T-helper 2 cell treated with Interferon-gamma antibody and Interleukin-4, amounts not matched to agents 5 μg/mL and 100 μg/mL, for 36 hours (primary cell): ENCODE results near the gene PDK4.

Source experiments
- DNase-seq: peaks from one replicate; pipeline ENCODE4 v3.0.0; 2021; ENCODE audit warnings: low spot score
- H3K27ac Mint-ChIP-seq: one replicate; pipeline ENCODE4 v1.8.0; 2021; ENCODE audit warnings: mild to moderate bottlenecking, mixed read lengths
- H3K27me3 Mint-ChIP-seq: one replicate; pipeline ENCODE4 v1.8.0; 2021; ENCODE audit warnings: low read depth, mixed read lengths
- H3K36me3 Mint-ChIP-seq: one replicate; pipeline ENCODE4 v1.8.0; 2021; ENCODE audit warnings: low read depth, mixed read lengths
- H3K4me1 Mint-ChIP-seq: one replicate; pipeline ENCODE4 v1.8.0; 2021; ENCODE audit warnings: low read depth, mixed read lengths
- H3K4me3 Mint-ChIP-seq: one replicate; pipeline ENCODE4 v1.8.0; 2022; ENCODE audit warnings: mild to moderate bottlenecking, moderate library complexity, mixed read lengths
- H3K9me3 Mint-ChIP-seq: one replicate; pipeline ENCODE4 v1.8.0; 2021; ENCODE audit warnings: mixed read lengths

The PDK4 gene

GRCh38 chr7:95594185-95594584, 2.1 kb downstream of the PDK4 start:
- Mint-ChIP-seq H3K4me3 (no peak overlapping the region), H3K4me1 (peaks cover 1% of the 10 kb centered on the region), H3K27me3 (peaks cover 29% of the 10 kb centered on the region), H3K27ac (no peak overlapping the region), H3K36me3 (no peaks in the 10 kb centered on the region), H3K9me3 (no peaks in the 10 kb centered on the region)
- DNase-seq, result no peak

GRCh38 chr7:95593343-95593742, 3.0 kb downstream of the PDK4 start:
- Mint-ChIP-seq H3K4me1 (peaks cover 1% of the 10 kb centered on the region), H3K4me3 (no peak overlapping the region), H3K9me3 (no peaks in the 10 kb centered on the region), H3K36me3 (no peaks in the 10 kb centered on the region), H3K27ac (no peak overlapping the region), H3K27me3 (peaks cover 29% of the 10 kb centered on the region)
- DNase-seq, result no peak

- Mint-ChIP-seq H3K4me3 (no peak overlapping the region), H3K36me3 (no peaks in the 10 kb centered on the region), H3K4me1 (peaks cover 1% of the 10 kb centered on the region)
Observed at GRCh38 chr7:95592570-95592969, 3.7 kb downstream of the PDK4 start.

GRCh38 chr7:95590387-95591248, 5.7 kb downstream of the PDK4 start:
- Mint-ChIP-seq H3K4me1 (peaks cover under 1% of the 10 kb centered on the region), H3K36me3 (no peaks in the 10 kb centered on the region), H3K4me3 (no peak overlapping the region), H3K9me3 (no peaks in the 10 kb centered on the region), H3K27ac (no peak overlapping the region), H3K27me3 (peaks cover 9% of the 10 kb centered on the region)
- DNase-seq, result no peak

More at GRCh38 chr7:95592570-95592969, 3.7 kb downstream of the PDK4 start:
- no peak for DNase-seq
- Mint-ChIP-seq H3K27ac (no peak overlapping the region), H3K9me3 (no peaks in the 10 kb centered on the region), H3K27me3 (peaks cover 24% of the 10 kb centered on the region)

GRCh38 chr7:95589766-95590165, 6.5 kb downstream of the PDK4 start:
- Mint-ChIP-seq H3K4me3 (no peak overlapping the region), H3K27ac (no peak overlapping the region), H3K27me3 (peaks cover 3% of the 10 kb centered on the region), H3K9me3 (no peaks in the 10 kb centered on the region), H3K4me1 (no peaks in the 10 kb centered on the region), H3K36me3 (no peaks in the 10 kb centered on the region)
- DNase-seq, result no peak

- H3K27me3 Mint-ChIP-seq, result peaks cover 2% of the 10 kb centered on the region
- DNase-seq, result no peak
- no peaks in the 10 kb centered on the region for H3K4me1 Mint-ChIP-seq
- H3K36me3 Mint-ChIP-seq, result no peaks in the 10 kb centered on the region
- no peaks in the 10 kb centered on the region for H3K9me3 Mint-ChIP-seq
- H3K4me3 Mint-ChIP-seq, result no peak overlapping the region
- no peak overlapping the region for H3K27ac Mint-ChIP-seq
Observed at GRCh38 chr7:95589031-95589430, 7.3 kb downstream of the PDK4 start.

- no peak for DNase-seq
- H3K4me3 Mint-ChIP-seq, result no peak overlapping the region
- no peaks in the 10 kb centered on the region for H3K36me3 Mint-ChIP-seq
- peaks cover 2% of the 10 kb centered on the region for H3K27me3 Mint-ChIP-seq
- no peaks in the 10 kb centered on the region for H3K4me1 Mint-ChIP-seq
- H3K27ac Mint-ChIP-seq, result no peak overlapping the region
- no peaks in the 10 kb centered on the region for H3K9me3 Mint-ChIP-seq
Observed at GRCh38 chr7:95586951-95587301, 9.4 kb downstream of the PDK4 start.

- Mint-ChIP-seq H3K36me3 (no peaks in the 10 kb centered on the region), H3K27me3 (peaks cover 2% of the 10 kb centered on the region), H3K4me3 (no peak overlapping the region), H3K4me1 (no peaks in the 10 kb centered on the region), H3K27ac (no peak overlapping the region), H3K9me3 (no peaks in the 10 kb centered on the region)
- no peak for DNase-seq
Observed at GRCh38 chr7:95585426-95585789, 10.9 kb downstream of the PDK4 start.

GRCh38 chr7:95584769-95585425, 11.4 kb downstream of the PDK4 start:
- no peaks in the 10 kb centered on the region for H3K36me3 Mint-ChIP-seq
- no peaks in the 10 kb centered on the region for H3K4me1 Mint-ChIP-seq
- no peak overlapping the region for H3K27ac Mint-ChIP-seq
- no peaks in the 10 kb centered on the region for H3K9me3 Mint-ChIP-seq
- no peak overlapping the region for H3K4me3 Mint-ChIP-seq
- no peak for DNase-seq
- H3K27me3 Mint-ChIP-seq, result peaks cover 2% of the 10 kb centered on the region

- DNase-seq, result no peak
- H3K36me3 Mint-ChIP-seq, result no peaks in the 10 kb centered on the region
- no peak overlapping the region for H3K27ac Mint-ChIP-seq
- H3K4me1 Mint-ChIP-seq, result no peaks in the 10 kb centered on the region
- no peak overlapping the region for H3K4me3 Mint-ChIP-seq
- no peaks in the 10 kb centered on the region for H3K27me3 Mint-ChIP-seq
- H3K9me3 Mint-ChIP-seq, result no peaks in the 10 kb centered on the region
Observed at GRCh38 chr7:95583834-95584621, 12.3 kb downstream of the PDK4 start.

- no peaks in the 10 kb centered on the region for H3K4me1 Mint-ChIP-seq
- H3K27me3 Mint-ChIP-seq, result no peaks in the 10 kb centered on the region
- no peak for DNase-seq
- no peak overlapping the region for H3K27ac Mint-ChIP-seq
- no peaks in the 10 kb centered on the region for H3K9me3 Mint-ChIP-seq
- no peak overlapping the region for H3K4me3 Mint-ChIP-seq
- H3K36me3 Mint-ChIP-seq, result no peaks in the 10 kb centered on the region
Observed at GRCh38 chr7:95582578-95583293, 13.6 kb downstream of the PDK4 start.

GRCh38 chr7:95581467-95581866, 14.8 kb downstream of the PDK4 start:
- Mint-ChIP-seq H3K4me3 (no peak overlapping the region), H3K27me3 (no peaks in the 10 kb centered on the region), H3K36me3 (no peaks in the 10 kb centered on the region), H3K27ac (no peak overlapping the region), H3K9me3 (no peaks in the 10 kb centered on the region), H3K4me1 (no peaks in the 10 kb centered on the region)
- DNase-seq, result no peak

GRCh38 chr7:95579318-95579717, 17.0 kb downstream of the PDK4 start:
- Mint-ChIP-seq H3K4me1 (no peaks in the 10 kb centered on the region), H3K4me3 (no peak overlapping the region), H3K27ac (no peak overlapping the region), H3K27me3 (no peaks in the 10 kb centered on the region), H3K36me3 (no peaks in the 10 kb centered on the region), H3K9me3 (no peaks in the 10 kb centered on the region)
- no peak for DNase-seq
